GM12878 (cell line): ENCODE measurements around the gene APOBEC3B. TPM values are rescaled to one million over a fixed set of nuclear protein-coding genes. Genes with fewer than 3 reads are reported as not detected.

Experiments used
- ATAC-seq: fragments of 200-7000 bp; cut with Tn5 transposase; 3 replicates; pipeline ENCODE4 v1.9.1; 2020; ENCODE audit warnings: mild to moderate bottlenecking, moderate library complexity
- BruUV-seq: library from RNA; stranded (reverse); fragments of 400-500 nt; replicated peaks from 2 replicates; lab custom pipeline; 2021; lab: Mats Ljungman, UMichigan
- CTCF ChIA-PET: fragments of 300-600 bp; sonication (Branson Sonifier 250); formaldehyde crosslinking; extraction: SDS; loops from one replicate; lab custom pipeline; 2021; ENCODE audit warnings: inconsistent platforms; lab: Yijun Ruan, JAX
- POLR2A ChIA-PET: fragments of 350-600 bp; formaldehyde crosslinking; extraction: SDS; loops from one replicate; lab custom pipeline; 2021; ENCODE audit warnings: inconsistent platforms; lab: Charles Lee
- RAD21 ChIA-PET: fragments of 300-600 bp; sonication (Branson Sonifier 250); formaldehyde crosslinking; loops from one replicate; lab custom pipeline; 2023; ENCODE audit warnings: antibody characterized with exemption; ENCODE audit not compliant: unreplicated experiment; lab: Charles Lee
- SMC1A ChIA-PET: fragments of 300-600 bp; sonication (Branson Sonifier 250); formaldehyde crosslinking; loops from one replicate; lab custom pipeline; 2023; ENCODE audit not compliant: unreplicated experiment, uncharacterized antibody; lab: Charles Lee
- DNase-seq: peaks from one replicate; pipeline ENCODE4 v3.0.0-alpha.2; 2011; ENCODE audit warnings: low read depth, low spot score
- FAIRE-seq: peaks from 3 replicates; lab custom pipeline; 2011; peaks lifted over from hg19 to GRCh38; lab: Jason Lieb, UNC
- H2AFZ ChIP-seq: 2 replicates; pipeline ENCODE4 v1.6.0; 2011; ENCODE audit warnings: low read depth, low read length, control low read depth; ENCODE audit not compliant: control insufficient read depth
- H3K27ac ChIP-seq: 2 replicates; pipeline ENCODE4 v1.5.1; 2011; ENCODE audit warnings: control low read depth; ENCODE audit not compliant: control insufficient read depth, insufficient read depth
- H3K27me3 ChIP-seq, 2 experiments: replicated peaks in 1 of 2; 2 replicates each; pipeline versions ENCODE4 v1.6.0 to v1.6.1; 2011; ENCODE audit warnings: low read length in 1 of 2; ENCODE audit not compliant: control insufficient read depth in 2 of 2, insufficient read depth in 2 of 2
- H3K36me3 ChIP-seq, 2 experiments: 2 replicates each; pipeline ENCODE4 v1.5.1; 2011; ENCODE audit warnings: low read length in 1 of 2; ENCODE audit not compliant: control insufficient read depth in 2 of 2, insufficient read depth in 2 of 2
- H3K4me1 ChIP-seq: 2 replicates; pipeline ENCODE4 v1.6.1; 2011; ENCODE audit warnings: mild to moderate bottlenecking, low read length, moderate library complexity, mixed read lengths; ENCODE audit not compliant: control insufficient read depth, insufficient read depth
- H3K4me2 ChIP-seq: 2 replicates; pipeline ENCODE4 v1.6.0; 2011; ENCODE audit warnings: control low read depth; ENCODE audit not compliant: control insufficient read depth, insufficient read depth
- H3K4me3 ChIP-seq: fragments of 200-600 bp; sonication (generic); 2 replicates; pipeline ENCODE4 v1.5.1; 2016
- H3K79me2 ChIP-seq: 2 replicates; pipeline ENCODE4 v1.6.0; 2011; ENCODE audit warnings: low read length; ENCODE audit not compliant: control insufficient read depth, insufficient read depth
- H3K9ac ChIP-seq: 2 replicates; pipeline ENCODE4 v1.8.0; 2011; ENCODE audit warnings: low read length, control low read depth, mixed read lengths; ENCODE audit not compliant: control insufficient read depth, insufficient read depth
- H3K9me3 ChIP-seq: replicated peaks from 3 replicates; pipeline ENCODE4 v1.5.1; 2011; ENCODE audit warnings: mild to moderate bottlenecking, low read length; ENCODE audit not compliant: control insufficient read depth, insufficient read depth
- H4K20me1 ChIP-seq: 2 replicates; pipeline ENCODE4 v1.6.0; 2011; ENCODE audit not compliant: control insufficient read depth, insufficient read depth
- ATF7 ChIP-seq: fragments of 450-650 bp; IDR thresholded peaks from 2 replicates; pipeline ENCODE4 v1.6.1; 2016; ENCODE audit warnings: low read depth, mild to moderate bottlenecking
- CHD2 ChIP-seq: IDR thresholded peaks from 2 replicates; pipeline ENCODE4 v1.6.1; 2011; ENCODE audit warnings: low read depth, low read length, improper control_type of control experiment, borderline replicate concordance
- CHD4 ChIP-seq: fragments of 200-600 bp; sonication (generic); IDR thresholded peaks from 2 replicates; pipeline ENCODE4 v1.6.1; 2016; ENCODE audit warnings: mild to moderate bottlenecking
- CTCF ChIP-seq, 3 experiments: IDR thresholded peaks in 2 of 3; conservative IDR thresholded peaks in 1 of 3; 2 replicates each; pipeline ENCODE4 v1.5.1; 2011; ENCODE audit warnings: low read depth in 3 of 3, low read length in 3 of 3, mild to moderate bottlenecking in 3 of 3, control low read depth in 2 of 3, moderate library complexity in 2 of 3, inconsistent platforms in 1 of 3, mixed read lengths in 1 of 3; ENCODE audit not compliant: control insufficient read depth in 2 of 3, insufficient read depth in 1 of 3; ENCODE audit errors: extremely low read depth in 1 of 3
- EP300 ChIP-seq, 2 experiments: fragments of 150-350 bp in 1 of 2; IDR thresholded peaks; 2 replicates each; pipeline ENCODE4 v1.6.1; 2011 to 2012; ENCODE audit warnings: low read depth in 2 of 2, low read length in 2 of 2, borderline replicate concordance in 1 of 2, improper control_type of control experiment in 1 of 2, inconsistent platforms in 1 of 2; ENCODE audit not compliant: control insufficient read depth in 1 of 2
- HDGF ChIP-seq: fragments of 450-650 bp; IDR thresholded peaks from 2 replicates; pipeline ENCODE4 v1.6.1; 2016; ENCODE audit warnings: antibody characterized with exemption
- IKZF2 ChIP-seq, 2 experiments: fragments of 450-650 bp; IDR thresholded peaks; 2 replicates each; pipeline ENCODE4 v1.6.1; 2017; ENCODE audit warnings: mild to moderate bottlenecking in 2 of 2, moderate library complexity in 2 of 2
- MEF2B ChIP-seq: fragments of 450-650 bp; IDR thresholded peaks from 2 replicates; pipeline ENCODE4 v1.6.1; 2018; ENCODE audit warnings: mild to moderate bottlenecking, moderate library complexity; ENCODE audit not compliant: partially characterized antibody, poor library complexity, severe bottlenecking
- MYC ChIP-seq: IDR thresholded peaks from 2 replicates; pipeline ENCODE4 v1.6.1; 2011; ENCODE audit warnings: mild to moderate bottlenecking, low read length, moderate library complexity, inconsistent platforms; ENCODE audit not compliant: insufficient read depth, insufficient replicate concordance, insufficient read length, severe bottlenecking
- NBN ChIP-seq: fragments of 450-650 bp; IDR thresholded peaks from 2 replicates; pipeline ENCODE4 v1.6.1; 2016
- POLR2AphosphoS2 ChIP-seq: IDR thresholded peaks from 2 replicates; pipeline ENCODE4 v1.6.1; 2011; ENCODE audit warnings: low read depth, mild to moderate bottlenecking, low read length, improper control_type of control experiment, moderate library complexity
- SMAD1 ChIP-seq: fragments of 450-650 bp; IDR thresholded peaks from 2 replicates; pipeline ENCODE4 v1.6.1; 2018; ENCODE audit warnings: mild to moderate bottlenecking, low read depth; ENCODE audit not compliant: partially characterized antibody
- ZBTB40 ChIP-seq: fragments of 450-650 bp; IDR thresholded peaks from 2 replicates; pipeline ENCODE4 v1.6.1; 2016; ENCODE audit warnings: mild to moderate bottlenecking, moderate library complexity, borderline replicate concordance
- WGBS: methylation state at CpG from one replicate; pipeline ENCODE4 v1.1.6; 2016; ENCODE audit warnings: low lambda C conversion rate; ENCODE audit not compliant: insufficient replicate concordance, insufficient coverage; ENCODE audit errors: missing lambda C conversion rate; 5-methylcytosine and 5-hydroxymethylcytosine counted together
- in situ Hi-C: fragments of 300-500 bp; cut with MboI; formaldehyde crosslinking; loops from 9 replicates; pipeline ENCODE4 v1.14.3; 2018; ENCODE audit warnings: mixed read lengths
- intact Hi-C: fragments of 100-400 bp; cut with micrococcal nuclease; formaldehyde crosslinking; loops from one replicate; pipeline ENCODE4 v1.14.2; 2022; ENCODE audit not compliant: unreplicated experiment
- polyA plus RNA-seq, 11 experiments: library from polyadenylated mRNA; depleted of rRNA in 4 of 11; unstranded in 6 of 11; stranded (reverse) in 5 of 11; fragments of >200 nt; fragmentation: Nextera tagmentation in 4 of 11; fragmentation: Illumina TruSeq in 1 of 11; extraction: Ambion mirVana in 4 of 11; extraction: Trizol in 1 of 11; gene quantifications; 1 replicate in 1 of 11; 2 replicates in 10 of 11; pipeline versions ENCODE4 v1.2.1 to v1.2.3, GENCODE V29; 2011 to 2016; ENCODE audit warnings: inconsistent platforms in 2 of 11, missing spikeins in 2 of 11, low read depth in 1 of 11
- total RNA-seq, 4 experiments: library from RNA; depleted of rRNA in 3 of 4; stranded (reverse); fragments of >200 nt in 3 of 4; fragmentation: Illumina TruSeq in 1 of 4; extraction: Trizol in 1 of 4; gene quantifications; 2 replicates each; pipeline versions ENCODE4 v1.2.1 to v1.2.3, GENCODE V29; 2013 to 2021

The APOBEC3B gene
- total and polyA plus RNA-seq, 10 of the 15 experiments (the other 5 are each of a cell fraction or from before 2014, with no cell fraction given), result 2.4 to 75.1 (median 30.9) TPM

GRCh38 chr22:38953091-38953490 lies 29.1 kb upstream of the APOBEC3B start (continued):
- TF ChIP-seq ZBTB40, result no peak
- no peak for TF ChIP-seq HDGF
- TF ChIP-seq, all 136 proteins: peak for 0

- peak overlapping the region; percentile 73 for H3K9ac ChIP-seq
- peak overlapping the region; percentile 81 for H3K4me2 ChIP-seq
- H2AFZ ChIP-seq, result peak overlapping the region; percentile 30; the same call in 1 of the 2 replicates
- peak; percentile 85 for DNase-seq
- intact Hi-C loops (no loop called here), in situ Hi-C loops (no loop called here)
- peak; percentile 94 for ATAC-seq
- ChIA-PET CTCF (interaction anchor here (1.0 to 6.4 kb wide), 5 partner anchors 12 to 84 kb away, joined by 3 to 41 read pairs (median 10); no protein-coding TSS in a partner anchor), POLR2A (interaction anchor here (0.9 to 1.6 kb wide), 4 partner anchors 9 to 83 kb away, joined by 3 to 7 read pairs (median 4); no protein-coding TSS in a partner anchor), SMC1A (interaction anchor here (0.6 to 1.8 kb wide), 7 partner anchors 11 to 140 kb away, joined by 3 to 7 read pairs (median 4); partner anchors contain the start of gene APOBEC3B), RAD21 (interaction anchor here (0.6 to 1.6 kb wide), 8 partner anchors 11 to 194 kb away, joined by 3 to 7 read pairs (median 4); partner anchors contain the start of gene CBX6)
- no TSS peak for BruUV-seq
- H3K27ac ChIP-seq, result peak overlapping the region; percentile 78
- peak overlapping the region; percentile 48 for H3K4me3 ChIP-seq
- H3K9me3 ChIP-seq, result no peaks in the 10 kb centered on the region
- H3K79me2 ChIP-seq, result no peaks in the 10 kb centered on the region
- H3K27me3 ChIP-seq, result no peaks in the 10 kb centered on the region
- WGBS, result 39% methylated on average over 15 of the region's 15 CpGs
- peaks cover 24% of the 10 kb centered on the region for H3K4me1 ChIP-seq
- no peaks in the 10 kb centered on the region for H3K36me3 ChIP-seq
- FAIRE-seq, result peak; percentile 95
- H4K20me1 ChIP-seq, result no peaks in the 10 kb centered on the region
- no peak for TF ChIP-seq CHD4
- TF ChIP-seq EP300 (IDR thresholded peaks at IDR 0.05; ENCODE audit: borderline replicate concordance in 1 of 2, control insufficient read depth in 1 of 2, low read depth in 2 of 2, low read length in 2 of 2), result peak in 1 of 2 experiments; percentile 19; a peak in 1 of 4 replicates
- peak; percentile 80 for TF ChIP-seq ATF7
- TF ChIP-seq CHD2, result no peak
- TF ChIP-seq MYC, result no peak
- no peak for TF ChIP-seq MEF2B
- no peak for TF ChIP-seq SMAD1
- TF ChIP-seq CTCF (IDR thresholded peaks at IDR 0.05 in 2 of 3, conservative IDR thresholded peaks at IDR 0.05 in 1 of 3; ENCODE audit: control insufficient read depth in 2 of 3, extremely low read depth in 1 of 3, insufficient read depth in 1 of 3, low read depth in 3 of 3, low read length in 3 of 3), result no peak
- TF ChIP-seq POLR2AphosphoS2, result no peak
- TF ChIP-seq IKZF2 (IDR thresholded peaks at IDR 0.05), result peak in 1 of 2 experiments; percentile 46; a peak in 1 of 4 replicates
- TF ChIP-seq NBN, result peak; percentile 72; the same call in 1 of the 2 replicates
Measured at GRCh38 chr22:38953577-38954413, 28.4 kb upstream of the APOBEC3B start.
